ENCODE results near the gene AHNAK2.
"Not testable (repeated sequence)": the region's sequence is repeated elsewhere in the genome, so short reads cannot be mapped to it uniquely, and the experiment has no call there.

Gene AHNAK2

GRCh38 chr14:104953896-104954656, 24.1 kb downstream of the AHNAK2 start:
- no peak for DNase-seq (ENCODE audit: low read depth in 3 of 3)

DNA sequence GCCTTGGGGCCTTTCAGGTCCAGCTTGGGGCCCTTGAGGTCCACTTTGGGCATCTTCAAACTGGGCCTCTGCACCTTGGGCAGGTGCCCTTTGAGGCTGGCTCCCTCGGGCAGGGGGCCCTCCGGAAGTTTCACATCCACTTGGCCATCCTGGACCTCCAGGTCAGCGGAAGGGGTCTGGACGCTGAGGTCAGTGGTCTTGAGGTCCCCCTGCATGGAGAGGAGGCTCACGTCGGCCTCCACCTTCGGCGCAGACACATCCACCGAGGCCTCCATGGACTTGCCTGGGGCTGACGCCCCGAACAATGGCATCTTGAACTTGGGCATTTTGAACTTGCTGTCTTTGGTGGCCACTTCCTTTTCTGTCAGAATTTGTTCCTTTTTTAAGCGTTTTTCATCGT, 25.1 kb downstream of the AHNAK2 start:
- DNase-seq (ENCODE audit: low read depth in 3 of 3) = no peak

GRCh38 chr14:104951863-104952657, 26.1 kb downstream of the AHNAK2 start:
- not testable (repeated sequence) for DNase-seq (ENCODE audit: low read depth in 3 of 3)

GRCh38 chr14:104950701-104951100, 27.5 kb downstream of the AHNAK2 start:
- DNase-seq (ENCODE audit: low read depth in 3 of 3) = not testable (repeated sequence)

- DNase-seq (ENCODE audit: low read depth in 3 of 3) = no peak
Observed at GRCh38 chr14:104950021-104950420, 28.2 kb downstream of the AHNAK2 start.

DNA sequence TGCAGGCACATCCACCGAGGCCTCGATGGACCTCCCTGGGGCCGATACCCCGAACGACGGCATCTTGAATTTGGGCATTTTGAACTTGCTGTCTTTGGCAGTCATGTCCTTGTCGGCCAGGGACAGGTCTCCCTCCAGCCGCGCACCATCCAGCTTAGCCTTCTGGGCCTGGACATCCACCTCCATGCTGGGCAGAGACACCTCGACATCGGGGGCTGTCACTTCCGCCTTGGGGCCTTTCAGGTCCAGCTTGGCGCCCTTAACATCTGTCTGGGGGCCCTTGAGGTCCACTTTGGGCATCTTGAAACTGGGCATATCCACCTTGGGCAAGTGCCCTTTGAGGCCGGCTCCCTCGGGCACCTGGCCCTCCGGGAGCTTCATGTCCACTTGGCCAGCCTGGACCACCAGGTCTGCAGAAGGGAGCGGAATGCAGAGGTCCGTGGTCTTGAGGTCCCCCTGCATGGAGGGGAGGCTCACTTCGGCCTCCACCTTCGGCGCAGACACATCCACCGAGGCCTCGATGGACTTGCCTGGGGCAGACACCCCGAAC, 28.7 kb downstream of the AHNAK2 start:
- not testable (repeated sequence) for DNase-seq (ENCODE audit: low read depth in 3 of 3)

DNA sequence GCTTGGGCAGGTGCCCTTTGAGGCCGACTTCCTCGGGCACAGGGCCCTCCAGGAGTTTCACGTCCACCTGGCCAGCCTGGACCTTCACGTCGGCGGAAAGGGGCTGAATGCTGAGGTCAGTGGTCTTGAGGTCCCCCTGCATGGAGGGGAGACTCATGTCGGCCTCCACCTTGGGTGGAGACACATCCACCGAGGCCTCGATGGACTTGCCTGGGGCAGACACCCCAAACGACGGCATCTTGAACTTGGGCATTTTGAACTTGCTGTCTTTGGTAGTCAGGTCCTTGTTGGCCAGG, 29.5 kb downstream of the AHNAK2 start:
- no peak for DNase-seq (ENCODE audit: low read depth in 3 of 3)

GRCh38 chr14:104947881-104948735, 30.1 kb downstream of the AHNAK2 start:
- DNase-seq (ENCODE audit: low read depth in 3 of 3) = not testable (repeated sequence)

DNA sequence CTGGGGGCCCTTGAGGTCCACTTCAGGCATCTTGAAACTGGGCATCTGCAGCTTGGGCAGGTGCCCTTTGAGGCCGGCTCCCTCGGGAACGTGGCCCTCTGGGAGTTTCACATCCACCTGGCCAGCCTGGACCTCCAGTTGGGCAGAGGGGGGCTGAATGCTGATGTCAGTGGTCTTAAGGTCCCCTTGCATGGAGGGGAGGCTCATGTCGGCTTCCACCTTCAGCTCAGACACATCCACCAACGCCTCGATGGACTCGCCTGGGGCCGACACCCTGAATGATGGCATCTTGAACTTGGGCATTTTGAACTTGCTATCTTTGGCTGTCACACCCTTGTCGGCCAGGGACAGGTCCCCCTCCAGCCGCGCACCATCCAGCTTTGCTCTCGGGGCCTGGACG, 31.0 kb downstream of the AHNAK2 start:
- not testable (repeated sequence) for DNase-seq (ENCODE audit: low read depth in 3 of 3)

DNA sequence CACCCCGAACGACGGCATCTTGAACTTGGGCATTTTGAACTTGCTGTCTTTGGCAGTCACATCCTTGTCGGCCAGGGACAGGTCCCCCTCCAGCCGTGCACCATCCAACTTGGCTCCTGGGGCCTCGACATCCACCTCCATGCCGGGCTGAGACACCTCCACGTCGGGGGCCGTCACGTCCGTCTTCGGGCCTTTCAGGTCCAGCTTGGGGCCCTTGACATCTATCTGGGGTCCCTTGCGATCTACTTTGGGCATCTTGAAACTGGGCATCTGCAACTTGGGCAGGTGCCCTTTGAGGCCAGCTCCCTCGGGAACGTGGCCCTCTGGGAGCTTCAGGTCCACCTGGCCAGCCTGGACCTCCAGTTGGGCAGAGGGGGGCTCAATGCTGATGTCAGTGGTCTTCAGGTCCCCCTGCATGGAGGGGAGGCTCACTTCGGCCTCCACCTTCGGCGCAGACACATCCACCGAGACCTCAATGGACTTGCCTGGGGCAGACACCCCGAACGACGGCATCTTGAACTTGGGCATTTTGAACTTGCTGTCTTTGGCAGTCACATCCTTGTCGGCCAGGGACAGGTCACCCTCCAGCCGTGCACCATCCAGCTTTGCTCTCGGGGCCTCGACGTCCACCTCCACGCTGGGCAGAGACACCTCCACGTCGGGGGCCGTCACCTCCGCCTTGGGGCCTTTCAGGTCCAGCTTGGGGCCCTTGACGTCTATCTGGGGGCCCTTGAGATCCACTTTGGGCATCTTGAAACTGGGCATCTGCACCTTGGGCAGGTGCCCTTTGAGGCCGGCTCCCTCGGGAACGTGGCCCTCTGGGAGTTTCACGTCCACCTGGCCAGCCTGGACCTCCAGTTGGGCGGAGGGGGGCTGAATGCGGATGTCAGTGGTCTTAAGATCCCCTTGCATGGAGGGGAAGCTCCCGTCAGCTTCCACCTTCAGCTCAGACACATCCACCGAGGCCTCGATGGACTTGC, 31.9 kb downstream of the AHNAK2 start:
- not testable (repeated sequence) for DNase-seq (ENCODE audit: low read depth in 3 of 3)

DNA sequence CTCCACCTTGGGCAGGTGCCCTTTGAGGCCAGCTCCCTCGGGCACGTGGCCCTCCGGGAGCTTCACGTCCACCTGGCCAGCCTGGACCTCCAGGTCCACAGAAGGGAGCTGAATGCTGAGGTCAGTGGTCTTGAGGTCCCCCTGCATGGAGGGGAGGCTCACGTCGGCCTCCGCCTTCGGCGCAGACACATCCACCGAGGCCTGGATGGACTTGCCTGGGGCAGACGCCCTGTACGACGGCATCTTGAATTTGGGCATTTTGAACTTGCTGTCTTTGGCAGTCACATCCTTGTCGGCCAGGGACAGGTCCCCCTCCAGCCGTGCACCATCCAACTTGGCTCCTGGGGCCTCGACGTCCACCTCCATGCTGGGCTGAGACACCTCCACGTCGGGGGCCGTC, 32.9 kb downstream of the AHNAK2 start:
- not testable (repeated sequence) for DNase-seq (ENCODE audit: low read depth in 3 of 3)

- DNase-seq (ENCODE audit: low read depth in 3 of 3) = not testable (repeated sequence)
Observed at GRCh38 chr14:104944436-104945205, 33.6 kb downstream of the AHNAK2 start.

DNA sequence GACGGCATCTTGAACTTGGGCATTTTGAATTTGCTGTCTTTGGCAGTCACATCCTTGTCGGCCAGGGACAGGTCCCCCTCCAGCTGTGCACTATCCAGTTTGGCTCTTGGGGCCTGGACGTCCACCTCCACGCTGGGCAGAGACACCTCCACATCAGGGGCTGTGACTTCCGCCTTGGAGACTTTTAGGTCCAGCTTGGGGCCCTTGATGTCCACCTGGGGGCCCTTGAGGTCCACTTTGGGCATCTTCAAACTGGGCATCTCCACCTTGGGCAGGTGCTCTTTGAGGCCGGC, 34.2 kb downstream of the AHNAK2 start:
- DNase-seq (ENCODE audit: low read depth in 3 of 3) = not testable (repeated sequence)

DNA sequence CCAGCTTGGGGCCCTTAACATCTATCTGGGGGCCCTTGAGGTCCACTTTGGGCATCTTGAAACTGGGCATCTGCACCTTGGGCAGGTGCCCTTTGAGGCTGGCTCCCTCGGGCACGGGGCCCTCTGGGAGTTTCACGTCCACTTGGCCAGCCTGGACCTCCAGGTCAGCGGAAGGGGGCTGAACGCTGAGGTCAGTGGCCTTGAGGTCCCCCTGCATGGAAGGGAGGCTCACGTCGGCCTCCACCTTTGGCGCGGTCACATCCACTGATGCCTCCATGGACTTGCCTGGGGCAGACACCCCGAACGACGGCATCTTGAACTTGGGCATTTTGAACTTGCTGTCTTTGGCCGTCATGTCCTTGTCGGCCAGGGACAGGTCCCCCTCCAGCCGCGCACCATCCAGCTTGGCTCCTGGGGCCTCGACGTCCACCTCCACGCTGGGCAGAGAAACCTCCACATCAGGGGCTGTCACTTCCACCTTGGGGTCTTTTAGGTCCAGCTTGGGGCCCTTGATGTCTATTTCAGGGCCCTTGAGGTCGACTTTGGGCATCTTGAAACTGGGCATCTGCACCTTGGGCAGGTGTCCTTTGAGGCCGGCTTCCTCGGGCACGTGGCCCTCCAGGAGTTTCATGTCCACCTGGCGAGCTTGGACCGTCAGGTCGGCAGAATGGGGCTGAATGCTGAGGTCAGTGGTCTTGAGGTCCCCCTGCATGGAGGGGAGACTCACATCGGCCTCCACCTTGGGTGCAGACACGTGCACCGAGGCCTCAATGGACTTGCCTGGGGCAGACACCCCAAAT, 34.8 kb downstream of the AHNAK2 start:
- not testable (repeated sequence) for DNase-seq (ENCODE audit: low read depth in 3 of 3)

DNA sequence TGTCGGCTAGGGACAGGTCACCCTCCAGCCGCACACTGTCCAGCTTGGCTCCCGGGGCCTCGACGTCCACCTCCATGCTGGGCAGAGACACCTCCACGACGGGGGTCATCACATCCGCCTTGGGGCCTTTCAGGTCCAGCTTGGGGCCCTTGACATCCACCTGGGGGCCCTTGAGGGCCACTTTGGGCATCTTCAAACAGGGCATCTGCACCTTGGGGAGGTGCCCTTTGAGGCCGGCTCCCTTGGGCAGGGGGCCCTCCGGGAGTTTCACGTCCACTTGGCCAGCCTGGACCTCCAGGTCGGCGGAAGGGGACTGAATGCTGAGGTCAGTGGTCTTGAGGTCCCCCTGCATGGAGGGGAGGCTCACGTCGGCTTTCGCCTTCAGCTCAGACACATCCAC, 35.6 kb downstream of the AHNAK2 start:
- DNase-seq (ENCODE audit: low read depth in 3 of 3) = no peak

DNA sequence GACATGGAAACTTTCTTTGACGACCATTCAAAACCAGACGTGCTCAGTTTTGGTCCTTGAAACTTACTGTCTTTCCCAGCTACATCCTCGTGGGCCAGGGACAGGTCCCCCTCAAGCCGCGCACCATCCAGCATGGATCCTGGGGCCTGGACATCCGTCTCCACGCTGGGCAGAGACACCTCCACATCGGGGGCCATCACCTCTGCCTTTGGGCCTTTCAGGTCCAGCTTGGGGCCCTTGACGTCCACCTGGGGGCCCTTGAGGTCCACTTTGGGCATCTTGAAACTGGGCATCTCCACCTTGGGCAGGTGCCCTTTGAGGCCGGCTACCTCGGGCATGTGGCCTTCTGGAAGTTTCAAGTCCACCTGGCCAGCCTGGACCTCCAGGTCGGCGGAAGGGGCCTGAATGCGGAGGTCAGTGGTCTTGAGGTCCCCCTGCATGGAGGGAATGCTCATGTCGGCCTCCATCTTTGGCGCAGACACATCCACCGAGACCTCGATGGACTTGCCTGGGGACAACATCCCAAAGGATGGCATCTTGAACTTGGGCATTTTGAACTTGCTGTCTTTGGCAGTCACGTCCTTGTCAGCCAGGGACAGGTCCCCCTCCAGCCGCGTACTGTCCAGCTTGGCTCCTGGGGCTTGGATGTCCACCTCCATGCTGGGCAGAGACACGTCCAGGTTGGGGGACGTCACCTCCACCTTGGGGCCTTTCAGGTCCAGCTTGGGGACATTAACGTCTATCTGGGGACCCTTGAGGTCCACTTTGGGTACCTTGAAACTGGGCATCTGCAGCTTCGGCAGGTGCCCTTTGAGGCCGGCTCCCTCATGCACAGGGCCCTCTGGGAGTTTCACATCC, 36.4 kb downstream of the AHNAK2 start:
- no peak for DNase-seq (ENCODE audit: low read depth in 3 of 3)

- no peak for DNase-seq (ENCODE audit: low read depth in 3 of 3)
Observed at GRCh38 chr14:104940526-104941150, 37.5 kb downstream of the AHNAK2 start.

Measured in stimulated activated CD4-positive, alpha-beta T cell treated with anti-CD3 and anti-CD28 coated beads, TNF-alpha, amount 100 ng/mL, for 24 hours (primary cell).